Stomach (tissue), 9 donors: ENCODE data around the gene SDHB. TPM values are rescaled to one million over a fixed set of nuclear protein-coding genes. Genes with fewer than 3 reads are reported as not detected.
A peak's percentile ranks its signal among the peaks of the same experiment; 100 is the strongest.

ENCODE experiments used
- DNase-seq, 2 donors: peaks; one replicate each; pipeline versions ENCODE4 v3.0.0 to v3.0.0-alpha.2; 2013 to 2019
- H3K27ac ChIP-seq, 5 donors: fragments of 200-600 bp in 4 of 5; sonication (generic) in 4 of 5; one replicate each; pipeline ENCODE4 v1.5.1; 2013 to 2019; ENCODE audit warnings: mild to moderate bottlenecking in 1 of 5, moderate library complexity in 1 of 5
- H3K27me3 ChIP-seq, 3 donors: fragments of 200-600 bp; sonication (generic); one replicate each; pipeline ENCODE4 v1.5.1; 2017 to 2019; ENCODE audit warnings: mixed run types in 1 of 3
- H3K36me3 ChIP-seq, 4 donors: fragments of 200-600 bp; sonication (generic); 1 replicate in 3 of 4; 2 replicates in 1 of 4; pipeline ENCODE4 v1.5.1; 2016 to 2019
- H3K4me1 ChIP-seq, 4 donors: fragments of 200-600 bp; sonication (generic); one replicate each; pipeline ENCODE4 v1.5.1; 2016 to 2019
- H3K4me3 ChIP-seq, 4 donors: fragments of 200-600 bp; sonication (generic) in 3 of 4; one replicate each; pipeline ENCODE4 v1.5.1; 2016 to 2019; ENCODE audit warnings: mild to moderate bottlenecking in 1 of 4
- H3K9me3 ChIP-seq, 4 donors: fragments of 200-600 bp; sonication (generic); one replicate each; pipeline ENCODE4 v1.5.1; 2016 to 2019
- CTCF ChIP-seq, 7 experiments: fragments of 450-650 bp in 4 of 7; fragments of 200-600 bp in 3 of 7; sonication (generic) in 3 of 7; IDR thresholded peaks; one replicate each; pipeline ENCODE4 v1.5.1; 2016 to 2019; ENCODE audit warnings: antibody characterized with exemption in 7 of 7, control low read depth in 2 of 7, mild to moderate bottlenecking in 1 of 7
- EP300 ChIP-seq: sonication (generic); formaldehyde crosslinking; IDR thresholded peaks from one replicate; pipeline ENCODE4 v1.6.1; 2017; ENCODE audit warnings: antibody characterized with exemption
- POLR2A ChIP-seq, 4 donors: fragments of 450-650 bp; IDR thresholded peaks; one replicate each; pipeline ENCODE4 v1.6.1; 2016; ENCODE audit warnings: antibody characterized with exemption in 4 of 4, control low read depth in 2 of 4, mild to moderate bottlenecking in 1 of 4, moderate library complexity in 1 of 4
- POLR2AphosphoS5 ChIP-seq, 3 donors: sonication (generic); formaldehyde crosslinking; IDR thresholded peaks; one replicate each; pipeline ENCODE4 v1.6.1; 2016; ENCODE audit warnings: antibody characterized with exemption in 3 of 3
- whole genome bisulfite sequencing, 5 donors: extraction: QIAGEN DNeasy Blood & Tissue Kit in 3 of 5; methylation state at CpG; one replicate each; pipeline versions ENCODE4 v1.1.5 to v1.1.7; 2013 to 2018; 5-methylcytosine and 5-hydroxymethylcytosine counted together
- intact Hi-C: fragments of 100-400 bp; cut with DNase I; formaldehyde crosslinking; loops from one replicate; pipeline ENCODE4 v1.15.1; 2023; ENCODE audit warnings: low total_unique reads
- polyA plus RNA-seq, 3 donors: library from polyadenylated mRNA; stranded (reverse); fragments of 200-250 nt; gene quantifications; one replicate each; pipeline ENCODE4 v1.2.3, GENCODE V29; 2013
- total RNA-seq, 5 donors: library from RNA; depleted of rRNA; stranded (reverse); fragments of >200 nt; gene quantifications; one replicate each; pipeline versions ENCODE4 v1.1.0 to v1.2.3, GENCODE V29; 2014 to 2016
- donor health status: healthy with polysubstance abuse.
- donor health status: Bipolar disorder and iron deficiency.
- donor health status: healthy.

The SDHB gene
- total and polyA plus RNA-seq, 8 donors = 42.6 to 246 (median 121) TPM

DNA sequence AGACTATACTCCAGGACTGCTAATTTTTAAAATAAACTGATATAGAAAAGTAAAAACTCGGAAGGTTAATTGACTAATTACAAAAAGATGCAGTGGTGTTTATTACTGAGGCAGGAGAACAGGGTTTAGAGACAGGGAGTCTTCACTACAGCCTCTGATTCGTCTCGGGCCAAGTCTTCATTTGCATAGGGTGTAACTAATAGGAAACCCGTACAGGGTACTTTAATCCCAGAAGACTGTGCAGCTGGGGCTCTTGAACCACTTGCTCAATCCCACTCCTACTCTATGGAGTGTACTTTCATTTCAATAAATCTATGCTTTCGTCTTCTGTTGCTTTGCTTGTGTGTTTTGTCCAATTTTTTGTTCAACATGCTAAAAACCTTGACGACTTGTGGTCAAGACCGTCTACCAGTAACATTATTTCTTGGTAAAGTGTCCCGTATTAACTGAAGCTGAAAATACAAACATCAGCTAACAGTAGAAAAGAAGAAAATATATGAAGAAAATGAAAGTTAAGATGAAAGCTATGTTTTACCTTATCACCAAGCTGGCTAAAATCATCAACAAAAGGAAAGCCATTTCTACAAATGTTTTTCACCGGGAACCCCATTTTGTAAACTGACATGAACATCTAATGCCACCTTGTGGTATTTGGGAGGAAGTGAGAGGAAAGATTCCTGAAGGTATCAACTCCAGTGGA lies 8.0 kb downstream of the SDHB start:
- DNase-seq = peak in 1 of 2 donors; percentile 72
- Histone ChIP-seq H3K36me3 (peaks cover 41 to 72% (median 65%) of the 10 kb centered on the region in 4 donors), H3K9me3 (no peaks in the 10 kb centered on the region), H3K4me1 (peaks cover 0 to 38% (median 18%) of the 10 kb centered on the region in 4 donors), H3K27me3 (no peaks in the 10 kb centered on the region), H3K27ac (peak overlapping the region in 2 of 5 donors; percentile 23 to 28), H3K4me3 (peak overlapping the region in 3 of 4 donors; percentile 9 to 30 (median 27))
- 27 to 40% (median 33%) methylated on average over 9 of the region's 9 CpGs for WGBS, 5 donors
- intact Hi-C loops = no loop called here
- no peak for TF ChIP-seq POLR2A (IDR thresholded peaks at IDR 0.05)
- TF ChIP-seq CTCF (IDR thresholded peaks at IDR 0.05) = peak in 5 of 7 experiments; percentile 62 to 80 (median 77)

- Histone ChIP-seq H3K4me3 (no peak overlapping the region), H3K9me3 (no peaks in the 10 kb centered on the region), H3K4me1 (peaks cover 0 to 34% (median 17%) of the 10 kb centered on the region in 4 donors), H3K27me3 (no peaks in the 10 kb centered on the region), H3K27ac (peak overlapping the region in 2 of 5 donors; percentile 23 to 28), H3K36me3 (peaks cover 45 to 74% (median 65%) of the 10 kb centered on the region in 4 donors)
- intact Hi-C loops = no loop called here
- 73 to 85% (median 83%) methylated on average over 5 of the region's 5 CpGs for WGBS, 5 donors
- no peak for DNase-seq
- TF ChIP-seq POLR2A (IDR thresholded peaks at IDR 0.05) (no peak), CTCF (IDR thresholded peaks at IDR 0.05) (no peak), EP300 (no peak), POLR2AphosphoS5 (IDR thresholded peaks at IDR 0.05) (no peak)
Measured at GRCh38 chr1:17045150-17045549, 8.7 kb downstream of the SDHB start.

DNA sequence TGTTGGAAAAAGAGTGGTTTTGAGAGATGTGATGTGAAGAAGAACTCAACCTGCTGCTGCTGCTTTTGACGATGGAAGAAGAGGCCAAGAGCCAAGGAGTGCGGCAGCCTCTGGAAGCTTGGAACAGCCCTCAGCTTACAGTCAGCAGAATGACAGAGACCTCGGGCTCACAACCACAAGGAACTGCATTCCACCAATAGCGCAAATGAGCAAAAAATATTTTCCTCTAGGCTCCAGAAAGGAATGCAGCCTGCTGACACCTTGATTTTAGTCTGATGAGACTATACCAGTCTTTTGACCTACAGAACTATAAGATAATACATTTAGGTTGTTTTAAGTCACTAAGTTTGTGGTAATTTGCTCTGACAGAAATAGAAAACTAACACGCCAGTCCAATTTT lies 10.2 kb downstream of the SDHB start:
- no peaks in the 10 kb centered on the region for H3K9me3 ChIP-seq
- H3K27ac ChIP-seq = no peak overlapping the region
- no peaks in the 10 kb centered on the region for H3K27me3 ChIP-seq
- peaks cover 46 to 78% (median 66%) of the 10 kb centered on the region in 4 donors for H3K36me3 ChIP-seq
- no peak for DNase-seq
- intact Hi-C loops = no loop called here
- H3K4me1 ChIP-seq = peaks cover 0 to 34% (median 17%) of the 10 kb centered on the region in 4 donors
- 79 to 87% (median 85%) methylated on average over 5 of the region's 5 CpGs for WGBS, 5 donors
- no peak overlapping the region for H3K4me3 ChIP-seq
- TF ChIP-seq EP300 = no peak
- TF ChIP-seq CTCF (IDR thresholded peaks at IDR 0.05) = no peak
- no peak for TF ChIP-seq POLR2A (IDR thresholded peaks at IDR 0.05)
- no peak for TF ChIP-seq POLR2AphosphoS5 (IDR thresholded peaks at IDR 0.05)

GRCh38 chr1:17040135-17040534 lies 13.7 kb downstream of the SDHB start:
- 57 to 90% (median 75%) methylated on average over 1 of the region's 1 CpG for WGBS, 5 donors
- no peak for DNase-seq
- intact Hi-C loops = no loop called here
- peaks cover 0 to 5% (median 1%) of the 10 kb centered on the region in 4 donors for H3K4me1 ChIP-seq
- no peak overlapping the region for H3K4me3 ChIP-seq
- no peak overlapping the region for H3K27ac ChIP-seq
- H3K9me3 ChIP-seq = no peaks in the 10 kb centered on the region
- TF ChIP-seq POLR2A (IDR thresholded peaks at IDR 0.05) (no peak), CTCF (IDR thresholded peaks at IDR 0.05) (no peak), EP300 (no peak), POLR2AphosphoS5 (IDR thresholded peaks at IDR 0.05) (no peak)
- H3K36me3 ChIP-seq = peaks cover 46 to 91% (median 84%) of the 10 kb centered on the region in 4 donors
- no peaks in the 10 kb centered on the region for H3K27me3 ChIP-seq
